ENCODE results near the gene PDGFC.

PDGFC gene

GRCh38 chr4:156734965-156735895 lies 236.4 kb downstream of the PDGFC start:
- H3K27ac ChIP-seq (ENCODE audit: insufficient read depth in 1 of 2, low read depth in 1 of 2, low read length in 2 of 2, poor library complexity in 1 of 2, severe bottlenecking in 2 of 2) = no peak overlapping the region
- no peaks in the 10 kb centered on the region for H3K36me3 ChIP-seq (ENCODE audit: control insufficient read depth in 4 of 4, insufficient read depth in 4 of 4, low read length in 3 of 4)
- H3K4me3 ChIP-seq (ENCODE audit: control insufficient read depth in 1 of 7, extremely low read depth in 1 of 7, insufficient read depth in 4 of 7, low read depth in 2 of 7, low read length in 6 of 7) = peak overlapping the region in 2 of 7 experiments; percentile 1 to 20
- ChIA-PET POLR2A (no interaction called here), CTCF (no interaction called here)
- peaks cover 0 to 20% (median 8%) of the 10 kb centered on the region in 4 experiments for H3K4me1 ChIP-seq (ENCODE audit: control extremely low read depth in 1 of 4, control insufficient read depth in 4 of 4, insufficient read depth in 4 of 4, low read length in 3 of 4)
- 13% methylated on average over 3 of the region's 7 CpGs for WGBS (ENCODE audit: insufficient coverage)
- peak in 2 of 3 donors; percentile 36 to 62 for DNase-seq
- H3K27me3 ChIP-seq (replicated peaks in 2 of 5; ENCODE audit: control insufficient read depth in 4 of 5, insufficient read depth in 5 of 5, low read length in 4 of 5) = no peaks in the 10 kb centered on the region
- H3K9me3 ChIP-seq (ENCODE audit: control extremely low read depth in 1 of 5, control insufficient read depth in 4 of 5, insufficient read depth in 2 of 5, low read depth in 1 of 5, low read length in 4 of 5) = peaks cover 4 to 38% (median 13%) of the 10 kb centered on the region in 5 experiments

- Histone ChIP-seq H3K4me1 (ENCODE audit: control extremely low read depth in 1 of 4, control insufficient read depth in 4 of 4, insufficient read depth in 4 of 4, low read length in 3 of 4) (peaks cover 0 to 20% (median 8%) of the 10 kb centered on the region in 4 experiments), H3K9me3 (ENCODE audit: control extremely low read depth in 1 of 5, control insufficient read depth in 4 of 5, insufficient read depth in 2 of 5, low read depth in 1 of 5, low read length in 4 of 5) (peaks cover 4 to 36% (median 13%) of the 10 kb centered on the region in 5 experiments), H3K36me3 (ENCODE audit: control insufficient read depth in 4 of 4, insufficient read depth in 4 of 4, low read length in 3 of 4) (no peaks in the 10 kb centered on the region), H3K27me3 (replicated peaks in 2 of 5; ENCODE audit: control insufficient read depth in 4 of 5, insufficient read depth in 5 of 5, low read length in 4 of 5) (no peaks in the 10 kb centered on the region), H3K4me3 (ENCODE audit: control insufficient read depth in 1 of 7, extremely low read depth in 1 of 7, insufficient read depth in 4 of 7, low read depth in 2 of 7, low read length in 6 of 7) (no peak overlapping the region), H3K27ac (ENCODE audit: insufficient read depth in 1 of 2, low read depth in 1 of 2, low read length in 2 of 2, poor library complexity in 1 of 2, severe bottlenecking in 2 of 2) (no peak overlapping the region)
- ChIA-PET CTCF (interaction anchor here (0.6 to 0.7 kb wide), 2 partner anchors 113 to 419 kb away, joined by 3 to 4 read pairs; no protein-coding TSS in a partner anchor), POLR2A (no interaction called here)
- WGBS (ENCODE audit: insufficient coverage) = no CpG with 5 or more reads among the region's 1 CpG
- no peak for DNase-seq
Measured at GRCh38 chr4:156733582-156733981, 238.0 kb downstream of the PDGFC start.

- DNase-seq = peak; percentile 23 to 49 (median 48)
- Histone ChIP-seq H3K36me3 (ENCODE audit: control insufficient read depth in 4 of 4, insufficient read depth in 4 of 4, low read length in 3 of 4) (no peaks in the 10 kb centered on the region), H3K27me3 (replicated peaks in 2 of 5; ENCODE audit: control insufficient read depth in 4 of 5, insufficient read depth in 5 of 5, low read length in 4 of 5) (no peaks in the 10 kb centered on the region), H3K9me3 (ENCODE audit: control extremely low read depth in 1 of 5, control insufficient read depth in 4 of 5, insufficient read depth in 2 of 5, low read depth in 1 of 5, low read length in 4 of 5) (peaks cover 4 to 27% (median 13%) of the 10 kb centered on the region in 5 experiments), H3K4me3 (ENCODE audit: control insufficient read depth in 1 of 7, extremely low read depth in 1 of 7, insufficient read depth in 4 of 7, low read depth in 2 of 7, low read length in 6 of 7) (no peak overlapping the region), H3K27ac (ENCODE audit: insufficient read depth in 1 of 2, low read depth in 1 of 2, low read length in 2 of 2, poor library complexity in 1 of 2, severe bottlenecking in 2 of 2) (no peak overlapping the region), H3K4me1 (ENCODE audit: control extremely low read depth in 1 of 4, control insufficient read depth in 4 of 4, insufficient read depth in 4 of 4, low read length in 3 of 4) (peaks cover 0 to 20% (median 8%) of the 10 kb centered on the region in 4 experiments)
- WGBS (ENCODE audit: insufficient coverage) = no CpG with 5 or more reads among the region's 6 CpGs
- ChIA-PET POLR2A (no interaction called here), CTCF (no interaction called here)
Measured at GRCh38 chr4:156732634-156733033, 239.0 kb downstream of the PDGFC start.

GRCh38 chr4:156729416-156729815 lies 242.2 kb downstream of the PDGFC start:
- no peak for DNase-seq
- H3K27ac ChIP-seq (ENCODE audit: insufficient read depth in 1 of 2, low read depth in 1 of 2, low read length in 2 of 2, poor library complexity in 1 of 2, severe bottlenecking in 2 of 2) = no peak overlapping the region
- ChIA-PET POLR2A (no interaction called here), CTCF (no interaction called here)
- 100% methylated on average over 2 of the region's 4 CpGs for WGBS (ENCODE audit: insufficient coverage)
- H3K4me3 ChIP-seq (ENCODE audit: control insufficient read depth in 1 of 7, extremely low read depth in 1 of 7, insufficient read depth in 4 of 7, low read depth in 2 of 7, low read length in 6 of 7) = no peak overlapping the region
- no peaks in the 10 kb centered on the region for H3K4me1 ChIP-seq (ENCODE audit: control extremely low read depth in 1 of 4, control insufficient read depth in 4 of 4, insufficient read depth in 4 of 4, low read length in 3 of 4)
- H3K9me3 ChIP-seq (ENCODE audit: control extremely low read depth in 1 of 5, control insufficient read depth in 4 of 5, insufficient read depth in 2 of 5, low read depth in 1 of 5, low read length in 4 of 5) = peaks cover 4 to 32% (median 18%) of the 10 kb centered on the region in 5 experiments
- H3K27me3 ChIP-seq (replicated peaks in 2 of 5; ENCODE audit: control insufficient read depth in 4 of 5, insufficient read depth in 5 of 5, low read length in 4 of 5) = no peaks in the 10 kb centered on the region
- H3K36me3 ChIP-seq (ENCODE audit: control insufficient read depth in 4 of 4, insufficient read depth in 4 of 4, low read length in 3 of 4) = no peaks in the 10 kb centered on the region

- Histone ChIP-seq H3K27me3 (replicated peaks in 2 of 5; ENCODE audit: control insufficient read depth in 4 of 5, insufficient read depth in 5 of 5, low read length in 4 of 5) (no peaks in the 10 kb centered on the region), H3K4me1 (ENCODE audit: control extremely low read depth in 1 of 4, control insufficient read depth in 4 of 4, insufficient read depth in 4 of 4, low read length in 3 of 4) (no peaks in the 10 kb centered on the region), H3K9me3 (ENCODE audit: control extremely low read depth in 1 of 5, control insufficient read depth in 4 of 5, insufficient read depth in 2 of 5, low read depth in 1 of 5, low read length in 4 of 5) (peaks cover 0 to 11% (median 11%) of the 10 kb centered on the region in 5 experiments), H3K27ac (ENCODE audit: insufficient read depth in 1 of 2, low read depth in 1 of 2, low read length in 2 of 2, poor library complexity in 1 of 2, severe bottlenecking in 2 of 2) (no peak overlapping the region), H3K4me3 (ENCODE audit: control insufficient read depth in 1 of 7, extremely low read depth in 1 of 7, insufficient read depth in 4 of 7, low read depth in 2 of 7, low read length in 6 of 7) (no peak overlapping the region), H3K36me3 (ENCODE audit: control insufficient read depth in 4 of 4, insufficient read depth in 4 of 4, low read length in 3 of 4) (no peaks in the 10 kb centered on the region)
- no peak for DNase-seq
- ChIA-PET POLR2A (no interaction called here), CTCF (no interaction called here)
- WGBS (ENCODE audit: insufficient coverage) = no CpG with 5 or more reads among the region's 2 CpGs
Measured at GRCh38 chr4:156725257-156725656, 246.3 kb downstream of the PDGFC start.

- WGBS (ENCODE audit: insufficient coverage) = 98% methylated on average over 10 of the region's 11 CpGs
Measured at GRCh38 chr4:156723951-156724668, 247.5 kb downstream of the PDGFC start.

GRCh38 chr4:156718226-156718625 lies 253.4 kb downstream of the PDGFC start:
- no peak for DNase-seq
- no peaks in the 10 kb centered on the region for H3K36me3 ChIP-seq (ENCODE audit: control insufficient read depth in 4 of 4, insufficient read depth in 4 of 4, low read length in 3 of 4)
- no peaks in the 10 kb centered on the region for H3K4me1 ChIP-seq (ENCODE audit: control extremely low read depth in 1 of 4, control insufficient read depth in 4 of 4, insufficient read depth in 4 of 4, low read length in 3 of 4)
- no peaks in the 10 kb centered on the region for H3K27me3 ChIP-seq (replicated peaks in 2 of 5; ENCODE audit: control insufficient read depth in 4 of 5, insufficient read depth in 5 of 5, low read length in 4 of 5)
- ChIA-PET CTCF (no interaction called here), POLR2A (no interaction called here)
- H3K9me3 ChIP-seq (ENCODE audit: control extremely low read depth in 1 of 5, control insufficient read depth in 4 of 5, insufficient read depth in 2 of 5, low read depth in 1 of 5, low read length in 4 of 5) = no peaks in the 10 kb centered on the region
- H3K27ac ChIP-seq (ENCODE audit: insufficient read depth in 1 of 2, low read depth in 1 of 2, low read length in 2 of 2, poor library complexity in 1 of 2, severe bottlenecking in 2 of 2) = no peak overlapping the region
- 97% methylated on average over 5 of the region's 8 CpGs for WGBS (ENCODE audit: insufficient coverage)
- no peak overlapping the region for H3K4me3 ChIP-seq (ENCODE audit: control insufficient read depth in 1 of 7, extremely low read depth in 1 of 7, insufficient read depth in 4 of 7, low read depth in 2 of 7, low read length in 6 of 7)

More at GRCh38 chr4:156723951-156724668, 247.5 kb downstream of the PDGFC start:
- no peak overlapping the region for H3K27ac ChIP-seq (ENCODE audit: insufficient read depth in 1 of 2, low read depth in 1 of 2, low read length in 2 of 2, poor library complexity in 1 of 2, severe bottlenecking in 2 of 2)
- no peaks in the 10 kb centered on the region for H3K27me3 ChIP-seq (replicated peaks in 2 of 5; ENCODE audit: control insufficient read depth in 4 of 5, insufficient read depth in 5 of 5, low read length in 4 of 5)
- ChIA-PET CTCF (no interaction called here), POLR2A (no interaction called here)
- DNase-seq = no peak
- H3K36me3 ChIP-seq (ENCODE audit: control insufficient read depth in 4 of 4, insufficient read depth in 4 of 4, low read length in 3 of 4) = no peaks in the 10 kb centered on the region
- H3K9me3 ChIP-seq (ENCODE audit: control extremely low read depth in 1 of 5, control insufficient read depth in 4 of 5, insufficient read depth in 2 of 5, low read depth in 1 of 5, low read length in 4 of 5) = peaks cover 0 to 11% (median 11%) of the 10 kb centered on the region in 5 experiments
- H3K4me1 ChIP-seq (ENCODE audit: control extremely low read depth in 1 of 4, control insufficient read depth in 4 of 4, insufficient read depth in 4 of 4, low read length in 3 of 4) = no peaks in the 10 kb centered on the region
- no peak overlapping the region for H3K4me3 ChIP-seq (ENCODE audit: control insufficient read depth in 1 of 7, extremely low read depth in 1 of 7, insufficient read depth in 4 of 7, low read depth in 2 of 7, low read length in 6 of 7)

Measured in common myeloid progenitor, CD34-positive (primary cell).